Lower leg skin (tissue), 3 donors: ENCODE results near the gene G0S2.

Experiments used
- POLR2A ChIP-seq, 2 donors: fragments of 450-650 bp; IDR thresholded peaks; one replicate each; pipeline ENCODE4 v1.6.1; 2016 to 2017; ENCODE audit warnings: antibody characterized with exemption in 2 of 2, mild to moderate bottlenecking in 1 of 2, moderate library complexity in 1 of 2
- TF ChIP-seq, protein P1 (sequence below), 3 donors: fragments of 450-650 bp; IDR thresholded peaks; one replicate each; pipeline ENCODE4 v1.5.1; 2016; ENCODE audit warnings: antibody characterized with exemption in 3 of 3, mild to moderate bottlenecking in 3 of 3, moderate library complexity in 2 of 3

DNA sequence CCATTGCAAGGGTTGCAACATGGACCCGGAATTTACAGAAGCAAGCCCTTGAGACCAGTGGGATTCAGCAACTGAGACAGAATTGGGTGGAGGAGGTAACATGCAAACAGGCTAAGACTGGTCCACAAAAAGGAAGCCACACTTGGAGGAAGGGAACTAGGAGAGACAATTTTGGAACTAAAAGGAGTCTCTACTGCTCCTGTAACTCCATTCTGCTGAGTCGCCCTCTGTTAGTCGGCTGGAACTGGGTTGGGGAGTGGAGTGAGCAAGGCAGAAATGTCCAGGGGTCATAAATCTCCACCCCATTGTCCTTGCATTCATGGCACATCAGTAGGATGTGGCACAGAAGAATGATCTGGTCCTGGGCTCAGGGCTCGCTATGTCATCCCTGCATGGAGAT is 28.1 kb upstream of the G0S2 start:
- TF ChIP-seq, protein P1, sequence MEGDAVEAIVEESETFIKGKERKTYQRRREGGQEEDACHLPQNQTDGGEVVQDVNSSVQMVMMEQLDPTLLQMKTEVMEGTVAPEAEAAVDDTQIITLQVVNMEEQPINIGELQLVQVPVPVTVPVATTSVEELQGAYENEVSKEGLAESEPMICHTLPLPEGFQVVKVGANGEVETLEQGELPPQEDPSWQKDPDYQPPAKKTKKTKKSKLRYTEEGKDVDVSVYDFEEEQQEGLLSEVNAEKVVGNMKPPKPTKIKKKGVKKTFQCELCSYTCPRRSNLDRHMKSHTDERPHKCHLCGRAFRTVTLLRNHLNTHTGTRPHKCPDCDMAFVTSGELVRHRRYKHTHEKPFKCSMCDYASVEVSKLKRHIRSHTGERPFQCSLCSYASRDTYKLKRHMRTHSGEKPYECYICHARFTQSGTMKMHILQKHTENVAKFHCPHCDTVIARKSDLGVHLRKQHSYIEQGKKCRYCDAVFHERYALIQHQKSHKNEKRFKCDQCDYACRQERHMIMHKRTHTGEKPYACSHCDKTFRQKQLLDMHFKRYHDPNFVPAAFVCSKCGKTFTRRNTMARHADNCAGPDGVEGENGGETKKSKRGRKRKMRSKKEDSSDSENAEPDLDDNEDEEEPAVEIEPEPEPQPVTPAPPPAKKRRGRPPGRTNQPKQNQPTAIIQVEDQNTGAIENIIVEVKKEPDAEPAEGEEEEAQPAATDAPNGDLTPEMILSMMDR (IDR thresholded peaks at IDR 0.05) = no peak
- no peak for TF ChIP-seq POLR2A (IDR thresholded peaks at IDR 0.05)
